Gastroesophageal sphincter (tissue), 3 donors: ENCODE measurements around the gene TNRC6B.
"Not testable (repeated sequence)": the region's sequence is repeated elsewhere in the genome, so short reads cannot be mapped to it uniquely, and the experiment has no call there.

ENCODE experiments used
- CTCF ChIP-seq, 4 experiments: fragments of 200-600 bp in 2 of 4; fragments of 450-650 bp in 2 of 4; sonication (generic) in 1 of 4; IDR thresholded peaks; one replicate each; pipeline ENCODE4 v1.5.1; 2017 to 2019; ENCODE audit warnings: antibody characterized with exemption in 4 of 4, mild to moderate bottlenecking in 2 of 4, moderate library complexity in 2 of 4
- EP300 ChIP-seq: sonication (generic); formaldehyde crosslinking; IDR thresholded peaks from one replicate; pipeline ENCODE4 v1.6.1; 2017; ENCODE audit warnings: antibody characterized with exemption, mild to moderate bottlenecking

- TF ChIP-seq CTCF (IDR thresholded peaks at IDR 0.05); EP300: not testable (repeated sequence)
Measured at GRCh38 chr22:40222979-40223378, 45.3 kb downstream of the TNRC6B start.
